OCI-LY1 (cell line): ENCODE measurements around the gene TMEM266.

Experiments
- CTCF ChIP-seq: fragments of 200-600 bp; sonication (generic), shearing (Covaris generic); IDR thresholded peaks from 2 replicates; pipeline ENCODE4 v1.5.1; 2017; ENCODE audit warnings: mild to moderate bottlenecking, antibody characterized with exemption, low read length, moderate library complexity, mixed read lengths
- EZH2 ChIP-seq: fragments of 200-600 bp; sonication (generic), shearing (Covaris generic); IDR thresholded peaks from 2 replicates; pipeline ENCODE4 v1.8.0; 2017; ENCODE audit warnings: borderline replicate concordance, mixed run types, mild to moderate bottlenecking, antibody characterized with exemption, low read length, moderate library complexity, mixed read lengths

- TF ChIP-seq CTCF, result no peak
- TF ChIP-seq EZH2, result no peak
These were observed 180.0 kb downstream of the TMEM266 start for GRCh38 chr15:76239786-76240185.
